ENCODE data around the gene PFKFB3.

The PFKFB3 gene

GRCh38 chr10:6298428-6298827 lies 95.7 kb downstream of the PFKFB3 start:
- Histone ChIP-seq H4K5ac (ENCODE audit: low read length) (no peak overlapping the region), H3K23ac (ENCODE audit: low read length) (no peak overlapping the region)
- no peak for DNase-seq

DNA sequence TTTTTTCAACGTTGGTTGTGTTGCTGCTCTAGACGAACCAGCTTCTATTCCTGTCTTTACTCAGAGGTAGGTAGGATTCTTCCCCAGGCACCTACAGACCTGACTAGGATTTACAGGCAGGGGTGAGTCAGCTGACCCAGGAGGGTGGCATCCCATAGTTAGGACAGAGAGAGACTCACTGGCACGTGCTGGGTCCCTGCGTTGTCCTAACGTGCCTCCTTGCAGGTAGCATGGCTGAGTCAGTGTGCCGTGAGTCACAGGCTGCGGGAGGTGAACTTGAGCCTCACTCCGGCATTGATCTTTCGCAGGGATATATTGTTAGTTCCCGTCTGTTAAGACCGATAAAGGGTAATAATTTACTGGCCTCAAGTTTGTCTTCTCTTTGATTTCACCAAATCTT lies 96.5 kb downstream of the PFKFB3 start:
- Histone ChIP-seq H2BK15ac (replicated peaks; ENCODE audit: low read depth) (no peak overlapping the region), H4K8ac (ENCODE audit: low read depth, low read length) (no peak overlapping the region), H4K5ac (ENCODE audit: low read length) (no peak overlapping the region), H3K27ac (ENCODE audit: low read depth, low read length) (no peak overlapping the region), H2BK5ac (ENCODE audit: low read length) (no peak overlapping the region), H3K4me3 (ENCODE audit: low read length) (no peak overlapping the region), H3K56ac (ENCODE audit: low read length) (no peak overlapping the region), H3K4me1 (ENCODE audit: control insufficient read depth, low read depth, low read length) (peaks cover 6% of the 10 kb centered on the region), H3K36me3 (ENCODE audit: control insufficient read depth, insufficient read depth, low read length) (no peaks in the 10 kb centered on the region), H3K23ac (ENCODE audit: low read length) (no peak overlapping the region), H2AK5ac (ENCODE audit: low read length) (no peak overlapping the region), H3K79me2 (ENCODE audit: control insufficient read depth, insufficient read depth, low read length) (no peaks in the 10 kb centered on the region), H3K4me2 (ENCODE audit: low read length) (no peak overlapping the region), H3K27me3 (ENCODE audit: insufficient read depth, low read length, poor library complexity) (no peaks in the 10 kb centered on the region), H2BK120ac (ENCODE audit: low read depth, low read length) (no peak overlapping the region), H3K79me1 (ENCODE audit: low read length) (no peaks in the 10 kb centered on the region), H3K9ac (ENCODE audit: low read length) (no peak overlapping the region), H3K4ac (ENCODE audit: low read depth, low read length) (no peak overlapping the region), H3K18ac (ENCODE audit: low read length) (no peak overlapping the region)
- WGBS (ENCODE audit: extremely low coverage, insufficient coverage, low lambda C conversion rate), result no CpG with 5 or more reads among the region's 11 CpGs
- peak; percentile 52 for DNase-seq

More at GRCh38 chr10:6298428-6298827, 95.7 kb downstream of the PFKFB3 start:
- H2BK15ac ChIP-seq (replicated peaks; ENCODE audit: low read depth), result no peak overlapping the region
- H2BK5ac ChIP-seq (ENCODE audit: low read length), result no peak overlapping the region
- no peak overlapping the region for H3K4me3 ChIP-seq (ENCODE audit: low read length)
- no peak overlapping the region for H3K4me2 ChIP-seq (ENCODE audit: low read length)
- H3K4me1 ChIP-seq (ENCODE audit: control insufficient read depth, low read depth, low read length), result peaks cover 6% of the 10 kb centered on the region
- H3K27me3 ChIP-seq (ENCODE audit: insufficient read depth, low read length, poor library complexity), result no peaks in the 10 kb centered on the region
- no peak overlapping the region for H3K27ac ChIP-seq (ENCODE audit: low read depth, low read length)
- no peak overlapping the region for H2AK5ac ChIP-seq (ENCODE audit: low read length)
- no peaks in the 10 kb centered on the region for H3K79me2 ChIP-seq (ENCODE audit: control insufficient read depth, insufficient read depth, low read length)
- H3K18ac ChIP-seq (ENCODE audit: low read length), result no peak overlapping the region
- no peak overlapping the region for H4K8ac ChIP-seq (ENCODE audit: low read depth, low read length)
- no peak overlapping the region for H3K56ac ChIP-seq (ENCODE audit: low read length)
- no peak overlapping the region for H3K9ac ChIP-seq (ENCODE audit: low read length)
- no peak overlapping the region for H2BK120ac ChIP-seq (ENCODE audit: low read depth, low read length)
- no CpG with 5 or more reads among the region's 5 CpGs for WGBS (ENCODE audit: extremely low coverage, insufficient coverage, low lambda C conversion rate)
- H3K4ac ChIP-seq (ENCODE audit: low read depth, low read length), result no peak overlapping the region
- no peaks in the 10 kb centered on the region for H3K36me3 ChIP-seq (ENCODE audit: control insufficient read depth, insufficient read depth, low read length)
- H3K79me1 ChIP-seq (ENCODE audit: low read length), result no peaks in the 10 kb centered on the region

- H4K8ac ChIP-seq (ENCODE audit: low read depth, low read length), result no peak overlapping the region
- no peaks in the 10 kb centered on the region for H3K79me2 ChIP-seq (ENCODE audit: control insufficient read depth, insufficient read depth, low read length)
- DNase-seq, result no peak
- H3K4me3 ChIP-seq (ENCODE audit: low read length), result no peak overlapping the region
- H3K23ac ChIP-seq (ENCODE audit: low read length), result no peak overlapping the region
- no peaks in the 10 kb centered on the region for H3K27me3 ChIP-seq (ENCODE audit: insufficient read depth, low read length, poor library complexity)
- no peak overlapping the region for H3K9ac ChIP-seq (ENCODE audit: low read length)
- H2BK15ac ChIP-seq (replicated peaks; ENCODE audit: low read depth), result no peak overlapping the region
- no peak overlapping the region for H3K27ac ChIP-seq (ENCODE audit: low read depth, low read length)
- no peak overlapping the region for H3K18ac ChIP-seq (ENCODE audit: low read length)
- no peak overlapping the region for H3K56ac ChIP-seq (ENCODE audit: low read length)
- no peak overlapping the region for H4K5ac ChIP-seq (ENCODE audit: low read length)
- H3K4me1 ChIP-seq (ENCODE audit: control insufficient read depth, low read depth, low read length), result peaks cover 6% of the 10 kb centered on the region
- no CpG with 5 or more reads among the region's 2 CpGs for WGBS (ENCODE audit: extremely low coverage, insufficient coverage, low lambda C conversion rate)
- H3K36me3 ChIP-seq (ENCODE audit: control insufficient read depth, insufficient read depth, low read length), result no peaks in the 10 kb centered on the region
- H2BK5ac ChIP-seq (ENCODE audit: low read length), result no peak overlapping the region
- H2AK5ac ChIP-seq (ENCODE audit: low read length), result no peak overlapping the region
- H2BK120ac ChIP-seq (ENCODE audit: low read depth, low read length), result no peak overlapping the region
- no peak overlapping the region for H3K4ac ChIP-seq (ENCODE audit: low read depth, low read length)
- H3K4me2 ChIP-seq (ENCODE audit: low read length), result no peak overlapping the region
- no peaks in the 10 kb centered on the region for H3K79me1 ChIP-seq (ENCODE audit: low read length)
Observed at GRCh38 chr10:6299743-6300105, 97.0 kb downstream of the PFKFB3 start.

DNA sequence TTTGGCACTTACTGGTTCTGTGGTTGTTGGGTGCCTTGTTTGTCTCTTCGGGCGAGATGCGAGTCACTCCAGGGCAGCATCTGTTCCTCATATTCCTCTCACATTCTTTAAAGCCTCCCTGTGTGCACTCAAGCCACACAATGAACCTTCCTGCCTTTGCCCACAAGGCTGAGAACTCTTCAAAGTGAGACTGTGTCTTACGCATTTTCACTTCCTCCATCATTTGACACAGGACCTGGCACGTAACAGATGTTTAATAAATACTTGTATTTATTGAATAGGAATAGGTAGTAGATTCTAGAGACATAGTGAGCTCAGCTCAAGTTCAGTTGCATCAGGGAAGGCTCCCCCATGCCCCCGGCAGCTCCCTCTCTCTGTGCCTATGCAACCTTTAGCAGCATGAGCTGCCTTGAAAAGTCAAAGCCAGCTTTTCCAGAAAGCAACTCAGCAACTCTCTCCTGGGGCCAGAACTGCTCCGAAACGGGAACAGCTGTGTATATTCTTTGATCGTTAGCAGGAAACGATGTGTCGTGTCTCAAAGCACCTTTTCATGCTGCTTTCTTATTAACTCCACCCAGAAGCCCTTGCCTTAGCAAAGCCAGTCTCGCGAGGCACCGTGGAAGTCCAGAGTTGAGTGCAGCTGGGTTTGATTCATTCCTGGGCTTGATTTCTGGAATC lies 97.5 kb downstream of the PFKFB3 start:
- no peak overlapping the region for H3K4ac ChIP-seq (ENCODE audit: low read depth, low read length)
- H3K56ac ChIP-seq (ENCODE audit: low read length), result no peak overlapping the region
- no peak overlapping the region for H4K8ac ChIP-seq (ENCODE audit: low read depth, low read length)
- no CpG with 5 or more reads among the region's 14 CpGs for WGBS (ENCODE audit: extremely low coverage, insufficient coverage, low lambda C conversion rate)
- no peak overlapping the region for H3K18ac ChIP-seq (ENCODE audit: low read length)
- H2BK120ac ChIP-seq (ENCODE audit: low read depth, low read length), result no peak overlapping the region
- H4K5ac ChIP-seq (ENCODE audit: low read length), result no peak overlapping the region
- no peak overlapping the region for H3K9ac ChIP-seq (ENCODE audit: low read length)
- no peak overlapping the region for H2BK15ac ChIP-seq (replicated peaks; ENCODE audit: low read depth)
- no peak overlapping the region for H3K23ac ChIP-seq (ENCODE audit: low read length)
- H3K4me1 ChIP-seq (ENCODE audit: control insufficient read depth, low read depth, low read length), result peaks cover 6% of the 10 kb centered on the region
- no peaks in the 10 kb centered on the region for H3K79me1 ChIP-seq (ENCODE audit: low read length)
- no peak overlapping the region for H2BK5ac ChIP-seq (ENCODE audit: low read length)
- no peak for DNase-seq
- H3K27ac ChIP-seq (ENCODE audit: low read depth, low read length), result no peak overlapping the region
- no peak overlapping the region for H2AK5ac ChIP-seq (ENCODE audit: low read length)
- H3K36me3 ChIP-seq (ENCODE audit: control insufficient read depth, insufficient read depth, low read length), result no peaks in the 10 kb centered on the region
- H3K4me2 ChIP-seq (ENCODE audit: low read length), result no peak overlapping the region
- H3K79me2 ChIP-seq (ENCODE audit: control insufficient read depth, insufficient read depth, low read length), result no peaks in the 10 kb centered on the region
- no peak overlapping the region for H3K4me3 ChIP-seq (ENCODE audit: low read length)
- H3K27me3 ChIP-seq (ENCODE audit: insufficient read depth, low read length, poor library complexity), result no peaks in the 10 kb centered on the region

DNA sequence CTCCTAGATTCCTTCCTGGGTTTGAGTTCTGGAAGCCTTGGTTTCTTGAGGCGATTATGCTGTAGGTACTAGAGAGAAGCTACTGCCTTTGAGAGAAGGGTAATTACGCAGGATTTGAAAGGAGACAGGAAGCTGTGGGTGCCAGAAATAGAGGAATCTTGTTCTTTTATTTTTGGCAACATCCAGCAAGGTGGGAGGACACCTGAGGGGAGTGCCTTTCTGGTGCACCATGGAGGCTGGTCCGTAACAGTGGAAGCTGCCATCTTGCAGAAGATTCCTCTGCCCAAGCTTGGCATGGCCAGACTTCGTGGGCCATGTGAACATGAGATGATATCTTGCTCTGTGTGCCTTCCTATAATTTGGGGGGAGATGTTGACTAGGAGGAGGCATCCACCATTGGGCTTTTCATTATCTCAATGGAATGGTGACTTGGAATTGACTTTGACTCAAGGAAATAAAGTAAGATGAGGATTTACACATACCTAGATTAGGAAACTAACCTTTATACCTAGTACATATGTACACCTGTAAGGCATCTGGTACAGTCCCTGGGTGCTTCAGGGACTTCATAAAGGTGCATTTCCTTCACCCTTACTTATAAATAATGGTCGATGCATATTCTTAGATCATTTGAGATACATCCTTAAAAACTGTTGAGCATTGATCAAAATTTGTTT lies 98.2 kb downstream of the PFKFB3 start:
- no peak overlapping the region for H2AK5ac ChIP-seq (ENCODE audit: low read length)
- no peaks in the 10 kb centered on the region for H3K79me2 ChIP-seq (ENCODE audit: control insufficient read depth, insufficient read depth, low read length)
- no peak overlapping the region for H4K5ac ChIP-seq (ENCODE audit: low read length)
- WGBS (ENCODE audit: extremely low coverage, insufficient coverage, low lambda C conversion rate), result no CpG with 5 or more reads among the region's 5 CpGs
- no peak for DNase-seq
- no peak overlapping the region for H3K4me3 ChIP-seq (ENCODE audit: low read length)
- no peak overlapping the region for H3K56ac ChIP-seq (ENCODE audit: low read length)
- H3K36me3 ChIP-seq (ENCODE audit: control insufficient read depth, insufficient read depth, low read length), result no peaks in the 10 kb centered on the region
- H3K27me3 ChIP-seq (ENCODE audit: insufficient read depth, low read length, poor library complexity), result no peaks in the 10 kb centered on the region
- H4K8ac ChIP-seq (ENCODE audit: low read depth, low read length), result no peak overlapping the region
- no peak overlapping the region for H2BK15ac ChIP-seq (replicated peaks; ENCODE audit: low read depth)
- no peaks in the 10 kb centered on the region for H3K79me1 ChIP-seq (ENCODE audit: low read length)
- no peak overlapping the region for H2BK120ac ChIP-seq (ENCODE audit: low read depth, low read length)
- no peak overlapping the region for H3K4ac ChIP-seq (ENCODE audit: low read depth, low read length)
- no peak overlapping the region for H3K27ac ChIP-seq (ENCODE audit: low read depth, low read length)
- no peak overlapping the region for H3K23ac ChIP-seq (ENCODE audit: low read length)
- no peak overlapping the region for H3K9ac ChIP-seq (ENCODE audit: low read length)
- H3K18ac ChIP-seq (ENCODE audit: low read length), result no peak overlapping the region
- no peak overlapping the region for H3K4me2 ChIP-seq (ENCODE audit: low read length)
- no peak overlapping the region for H2BK5ac ChIP-seq (ENCODE audit: low read length)
- peaks cover 6% of the 10 kb centered on the region for H3K4me1 ChIP-seq (ENCODE audit: control insufficient read depth, low read depth, low read length)

Measured in mesendoderm (in vitro differentiated cells).